OCI-M2 (cell line): ENCODE results near the gene ETS1.

Experiments
- DNase-seq: peaks from one replicate; lab custom pipeline; 2025; ENCODE audit not compliant: unreplicated experiment; lab: John Stamatoyannopoulos, UW

The ETS1 gene

DNA sequence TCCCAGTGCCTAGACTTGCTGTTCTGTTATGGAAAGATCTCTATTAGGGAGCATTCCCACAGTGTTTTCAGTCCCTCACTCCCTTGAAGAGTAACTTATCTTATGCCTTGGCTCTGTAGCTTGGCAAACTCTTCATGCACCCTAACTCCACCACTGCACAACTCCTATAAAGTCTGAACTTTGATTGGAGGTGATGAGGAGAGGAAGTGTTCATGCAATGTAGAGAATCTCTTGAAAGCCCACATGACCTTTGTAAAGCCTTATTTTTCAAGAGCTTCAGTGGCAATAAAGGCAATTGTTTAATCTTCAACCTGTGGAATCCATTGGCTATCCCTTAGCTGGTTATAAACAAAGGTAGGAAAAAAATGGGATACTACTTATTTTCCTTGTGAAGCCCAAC, 176.2 kb downstream of the ETS1 start:
- DNase-seq, result no peak

GRCh38 chr11:128409476-128409875, 177.9 kb downstream of the ETS1 start:
- no peak for DNase-seq
